NT2/D1 (cell line): ENCODE results near the gene CSF2.

Source experiments
- YY1 ChIP-seq: IDR thresholded peaks from 2 replicates; pipeline ENCODE4 v1.6.1; 2011; ENCODE audit not compliant: insufficient read length, insufficient read depth
- ZNF274 ChIP-seq: IDR thresholded peaks from 2 replicates; pipeline ENCODE4 v1.6.1; 2011; ENCODE audit warnings: mild to moderate bottlenecking, low read depth, low read length

GRCh38 chr5:132054697-132055440 is 18.7 kb upstream of the CSF2 start:
- TF ChIP-seq YY1, result no peak
- no peak for TF ChIP-seq ZNF274
